ENCODE results near the gene SDR9C7.
"Not testable (repeated sequence)": the region's sequence is repeated elsewhere in the genome, so short reads cannot be mapped to it uniquely, and the experiment has no call there.

The SDR9C7 gene

DNA sequence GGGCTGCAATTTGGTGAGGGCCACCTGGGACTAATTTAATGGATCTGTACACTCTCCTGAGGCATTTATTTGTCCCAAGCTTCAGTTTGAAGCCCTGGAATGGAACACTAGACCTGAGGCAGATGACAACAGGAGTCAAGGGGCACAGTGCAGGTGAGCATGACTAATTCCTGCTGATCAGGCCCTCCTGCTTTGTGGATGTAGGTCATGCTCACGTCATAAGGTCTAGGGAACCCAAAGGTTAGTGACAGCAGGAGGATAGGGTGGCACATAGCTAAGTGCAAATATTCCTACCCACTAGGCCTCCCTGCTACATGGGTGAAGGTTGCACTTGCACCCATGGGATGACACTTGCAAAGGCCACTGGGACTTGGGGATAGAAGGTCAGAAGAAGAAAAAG, 30.8 kb downstream of the SDR9C7 start:
- TF ChIP-seq, protein P1, sequence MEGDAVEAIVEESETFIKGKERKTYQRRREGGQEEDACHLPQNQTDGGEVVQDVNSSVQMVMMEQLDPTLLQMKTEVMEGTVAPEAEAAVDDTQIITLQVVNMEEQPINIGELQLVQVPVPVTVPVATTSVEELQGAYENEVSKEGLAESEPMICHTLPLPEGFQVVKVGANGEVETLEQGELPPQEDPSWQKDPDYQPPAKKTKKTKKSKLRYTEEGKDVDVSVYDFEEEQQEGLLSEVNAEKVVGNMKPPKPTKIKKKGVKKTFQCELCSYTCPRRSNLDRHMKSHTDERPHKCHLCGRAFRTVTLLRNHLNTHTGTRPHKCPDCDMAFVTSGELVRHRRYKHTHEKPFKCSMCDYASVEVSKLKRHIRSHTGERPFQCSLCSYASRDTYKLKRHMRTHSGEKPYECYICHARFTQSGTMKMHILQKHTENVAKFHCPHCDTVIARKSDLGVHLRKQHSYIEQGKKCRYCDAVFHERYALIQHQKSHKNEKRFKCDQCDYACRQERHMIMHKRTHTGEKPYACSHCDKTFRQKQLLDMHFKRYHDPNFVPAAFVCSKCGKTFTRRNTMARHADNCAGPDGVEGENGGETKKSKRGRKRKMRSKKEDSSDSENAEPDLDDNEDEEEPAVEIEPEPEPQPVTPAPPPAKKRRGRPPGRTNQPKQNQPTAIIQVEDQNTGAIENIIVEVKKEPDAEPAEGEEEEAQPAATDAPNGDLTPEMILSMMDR (conservative IDR thresholded peaks at IDR 0.05; ENCODE audit: low read depth, low read length) = no peak
- H3K4me3 ChIP-seq (ENCODE audit: low read length) = no peak overlapping the region
- no peak for DNase-seq (ENCODE audit: low read depth)

DNA sequence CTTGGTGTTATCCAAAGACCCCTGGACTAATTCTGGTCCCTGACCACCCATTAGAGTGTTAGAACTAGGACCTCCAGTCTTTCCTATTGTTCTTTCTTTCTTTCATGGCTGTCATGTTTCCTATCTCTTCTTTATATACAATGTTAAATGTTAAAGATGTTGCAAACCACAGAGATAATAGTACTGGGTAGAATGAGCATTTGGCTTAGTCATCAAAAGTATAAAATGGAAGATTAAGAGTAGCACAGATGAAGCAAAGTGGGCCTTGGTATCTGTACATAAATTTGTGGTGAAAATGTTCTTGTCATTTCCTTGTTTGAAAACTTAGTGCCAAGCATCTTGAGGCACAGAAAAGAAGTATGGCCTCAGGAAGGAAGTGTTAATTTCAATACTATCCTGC, 32.9 kb downstream of the SDR9C7 start:
- not testable (repeated sequence) for DNase-seq (ENCODE audit: low read depth); H3K4me3 ChIP-seq (ENCODE audit: low read length)

DNA sequence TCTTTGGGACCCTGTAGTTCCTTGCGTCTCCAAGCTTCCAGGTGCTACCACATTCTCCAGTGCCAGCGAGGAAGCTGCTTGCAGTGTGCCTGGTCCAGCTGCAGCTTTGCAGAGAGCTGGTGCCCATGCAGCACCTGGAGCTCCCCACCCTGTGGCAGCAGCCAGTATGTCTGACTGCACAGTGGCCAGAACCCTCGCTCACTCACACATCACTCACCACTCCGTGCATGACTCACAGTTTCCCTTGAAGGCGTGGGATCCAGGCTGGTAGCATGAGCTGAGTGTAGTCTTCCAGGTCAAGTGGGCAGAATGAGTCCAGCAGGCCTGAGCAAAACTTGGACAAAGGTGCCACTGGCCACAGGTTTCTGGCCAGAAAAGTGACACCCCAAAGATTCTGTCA, 33.6 kb downstream of the SDR9C7 start:
- H3K4me3 ChIP-seq (ENCODE audit: low read length) = no peak overlapping the region
- TF ChIP-seq, protein P1 (conservative IDR thresholded peaks at IDR 0.05; ENCODE audit: low read depth, low read length) = no peak
- DNase-seq (ENCODE audit: low read depth) = no peak

DNA sequence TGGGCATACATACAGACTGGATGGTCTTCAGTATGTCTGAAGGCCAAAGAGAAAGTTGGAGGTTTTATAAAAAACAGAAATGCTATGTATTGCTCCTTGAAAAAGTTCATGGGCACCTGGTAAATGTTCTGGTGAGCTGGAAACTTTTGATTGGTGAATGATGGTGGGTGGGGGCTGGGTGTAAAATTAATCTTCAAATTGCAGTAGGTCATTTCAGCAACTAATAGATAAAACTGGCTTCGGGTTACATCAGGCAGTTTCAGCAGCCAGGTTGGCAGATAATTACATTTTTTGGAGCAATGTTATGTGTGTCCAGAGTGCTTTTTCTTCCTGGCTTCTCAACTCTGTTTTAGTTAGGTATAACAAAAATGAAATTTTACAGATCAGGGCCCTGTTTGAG, 35.3 kb downstream of the SDR9C7 start:
- DNase-seq (ENCODE audit: low read depth) = no peak
- no peak overlapping the region for H3K4me3 ChIP-seq (ENCODE audit: low read length)
- TF ChIP-seq, protein P1 (conservative IDR thresholded peaks at IDR 0.05; ENCODE audit: low read depth, low read length) = no peak

DNA sequence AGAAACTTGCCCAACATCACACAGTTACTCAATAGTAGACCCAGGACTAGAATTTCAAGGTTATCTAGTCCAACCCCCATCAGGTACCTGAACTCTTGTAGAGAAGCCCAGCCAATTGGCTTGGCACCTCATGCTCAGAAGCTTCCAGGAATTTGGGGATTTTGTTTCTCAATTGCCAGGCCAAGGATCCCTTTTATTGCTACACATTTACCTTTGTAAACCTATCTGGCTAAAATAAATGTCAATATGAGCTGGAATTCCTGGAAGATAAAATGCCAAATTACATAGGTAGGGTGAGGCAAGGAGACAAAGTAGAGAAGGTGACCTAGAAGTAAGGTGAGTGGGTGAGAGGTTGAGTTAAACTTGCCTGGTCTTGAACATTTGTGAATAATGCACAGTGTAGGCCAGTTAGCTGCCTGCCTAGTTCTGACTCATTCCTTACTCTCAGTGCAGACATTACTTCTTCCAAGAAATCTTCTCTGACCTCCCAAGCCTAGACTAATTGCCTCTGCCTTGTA, 36.3 kb downstream of the SDR9C7 start:
- DNase-seq (ENCODE audit: low read depth) = no peak
- H3K4me3 ChIP-seq (ENCODE audit: low read length) = no peak overlapping the region
- TF ChIP-seq, protein P1 (conservative IDR thresholded peaks at IDR 0.05; ENCODE audit: low read depth, low read length) = no peak

DNA sequence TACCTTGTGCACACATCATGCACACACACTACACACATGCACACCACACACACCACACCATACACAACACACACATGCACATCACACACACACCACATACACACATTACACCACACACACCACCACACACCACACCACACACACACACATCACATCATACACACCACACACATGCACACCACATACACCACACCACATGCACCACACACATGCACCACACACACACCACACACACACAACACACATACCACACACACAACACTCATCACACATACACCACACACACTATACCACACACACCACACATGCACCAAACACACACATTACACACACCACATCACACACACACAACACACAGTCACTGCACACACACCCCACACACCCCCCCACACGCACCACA, 38.1 kb downstream of the SDR9C7 start:
- DNase-seq (ENCODE audit: low read depth) = no peak
- TF ChIP-seq, protein P1 (conservative IDR thresholded peaks at IDR 0.05; ENCODE audit: low read depth, low read length) = no peak
- H3K4me3 ChIP-seq (ENCODE audit: low read length) = no peak overlapping the region

DNA sequence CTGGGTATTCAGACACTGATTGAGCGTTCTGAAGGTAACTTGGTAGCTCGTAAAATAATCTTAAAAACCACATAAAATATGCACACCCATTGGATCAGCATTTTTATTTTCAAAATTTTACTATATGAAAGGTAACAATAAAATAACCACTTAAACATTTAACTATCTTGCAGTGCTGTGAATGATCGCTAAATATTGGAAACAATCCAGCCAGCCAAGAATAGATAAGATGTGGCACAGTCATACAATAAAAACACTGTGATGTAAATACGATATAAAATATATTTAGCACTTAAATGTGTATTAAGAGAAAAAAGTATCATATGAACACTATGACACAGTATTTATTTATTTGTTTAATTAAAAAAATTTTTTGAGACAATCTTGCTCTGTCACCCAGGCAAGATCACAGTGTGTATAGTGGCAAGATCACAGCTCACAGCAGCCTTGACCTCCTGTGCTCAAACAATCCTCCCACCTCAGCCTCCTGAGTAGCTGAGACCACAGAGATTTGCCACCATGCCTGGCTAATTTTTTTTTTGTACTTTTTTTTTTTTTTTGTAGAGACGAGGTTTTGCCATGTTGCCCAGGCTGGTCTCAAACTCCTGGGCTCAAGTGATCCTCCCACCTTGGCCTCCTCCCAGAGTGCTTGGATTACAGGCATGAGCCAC, 39.4 kb downstream of the SDR9C7 start:
- no peak for DNase-seq (ENCODE audit: low read depth)
- no peak overlapping the region for H3K4me3 ChIP-seq (ENCODE audit: low read length)
- TF ChIP-seq, protein P1 (conservative IDR thresholded peaks at IDR 0.05; ENCODE audit: low read depth, low read length) = no peak

DNA sequence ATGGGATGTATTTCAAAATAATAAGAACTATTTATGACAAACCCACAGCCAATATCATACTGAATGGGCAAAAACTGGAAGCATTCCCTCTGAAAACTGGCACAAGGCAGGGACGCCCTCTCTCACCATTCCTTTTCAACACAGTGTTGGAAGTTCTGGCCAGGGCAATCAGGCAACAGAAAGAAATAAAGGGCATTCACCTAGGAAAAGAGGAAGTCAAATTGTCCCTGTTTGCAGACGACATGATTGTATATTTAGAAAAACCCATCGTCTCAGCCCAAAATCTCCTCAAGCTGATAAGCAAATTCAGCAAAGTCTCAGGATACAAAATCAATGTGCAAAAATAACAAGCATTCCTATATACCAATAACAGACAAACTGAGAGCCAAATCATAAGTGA, 42.3 kb downstream of the SDR9C7 start:
- H3K4me3 ChIP-seq (ENCODE audit: low read length); DNase-seq (ENCODE audit: low read depth): not testable (repeated sequence)

Data from retinal pigment epithelial cell (primary cell).